Ishikawa (cell line): ENCODE data around the gene SEMA6D.

Source experiments
- CEBPB ChIP-seq: IDR thresholded peaks from 2 replicates; pipeline ENCODE4 v1.6.1; 2012
- CREB1 ChIP-seq: IDR thresholded peaks from 2 replicates; pipeline ENCODE4 v1.6.1; 2012; ENCODE audit warnings: low read depth
- EGR1 ChIP-seq: IDR thresholded peaks from 2 replicates; pipeline ENCODE4 v1.6.1; 2012
- EP300 ChIP-seq: IDR thresholded peaks from 2 replicates; pipeline ENCODE4 v1.6.1; 2012; ENCODE audit warnings: borderline replicate concordance
- FOXM1 ChIP-seq: IDR thresholded peaks from 2 replicates; pipeline ENCODE4 v1.6.1; 2012; ENCODE audit warnings: low read depth, borderline replicate concordance
- NFIC ChIP-seq: IDR thresholded peaks from 2 replicates; pipeline ENCODE4 v1.6.1; 2012
- RAD21 ChIP-seq: IDR thresholded peaks from 2 replicates; pipeline ENCODE4 v1.6.1; 2012; ENCODE audit warnings: low read depth
- TAF1 ChIP-seq: IDR thresholded peaks from 2 replicates; pipeline ENCODE4 v1.6.1; 2012; ENCODE audit warnings: low read depth, mild to moderate bottlenecking
- TCF12 ChIP-seq: IDR thresholded peaks from 2 replicates; pipeline ENCODE4 v1.6.1; 2012; ENCODE audit warnings: low read depth
- TEAD4 ChIP-seq: IDR thresholded peaks from 2 replicates; pipeline ENCODE4 v1.6.1; 2012
- YY1 ChIP-seq: IDR thresholded peaks from 2 replicates; pipeline ENCODE4 v1.6.1; 2012; ENCODE audit warnings: low read depth
- ZBTB7A ChIP-seq: IDR thresholded peaks from 2 replicates; pipeline ENCODE4 v1.6.1; 2012; ENCODE audit warnings: low read depth
- TF ChIP-seq, protein P1 (sequence below): IDR thresholded peaks from 2 replicates; pipeline ENCODE4 v1.6.1; 2012
- TF ChIP-seq, protein P2 (sequence below): IDR thresholded peaks from 2 replicates; pipeline ENCODE4 v1.6.1; 2012
- TF ChIP-seq, protein P3 (sequence below): IDR thresholded peaks from 2 replicates; pipeline ENCODE4 v1.6.1; 2012; ENCODE audit warnings: low read depth, mild to moderate bottlenecking

SEMA6D gene, protein sequence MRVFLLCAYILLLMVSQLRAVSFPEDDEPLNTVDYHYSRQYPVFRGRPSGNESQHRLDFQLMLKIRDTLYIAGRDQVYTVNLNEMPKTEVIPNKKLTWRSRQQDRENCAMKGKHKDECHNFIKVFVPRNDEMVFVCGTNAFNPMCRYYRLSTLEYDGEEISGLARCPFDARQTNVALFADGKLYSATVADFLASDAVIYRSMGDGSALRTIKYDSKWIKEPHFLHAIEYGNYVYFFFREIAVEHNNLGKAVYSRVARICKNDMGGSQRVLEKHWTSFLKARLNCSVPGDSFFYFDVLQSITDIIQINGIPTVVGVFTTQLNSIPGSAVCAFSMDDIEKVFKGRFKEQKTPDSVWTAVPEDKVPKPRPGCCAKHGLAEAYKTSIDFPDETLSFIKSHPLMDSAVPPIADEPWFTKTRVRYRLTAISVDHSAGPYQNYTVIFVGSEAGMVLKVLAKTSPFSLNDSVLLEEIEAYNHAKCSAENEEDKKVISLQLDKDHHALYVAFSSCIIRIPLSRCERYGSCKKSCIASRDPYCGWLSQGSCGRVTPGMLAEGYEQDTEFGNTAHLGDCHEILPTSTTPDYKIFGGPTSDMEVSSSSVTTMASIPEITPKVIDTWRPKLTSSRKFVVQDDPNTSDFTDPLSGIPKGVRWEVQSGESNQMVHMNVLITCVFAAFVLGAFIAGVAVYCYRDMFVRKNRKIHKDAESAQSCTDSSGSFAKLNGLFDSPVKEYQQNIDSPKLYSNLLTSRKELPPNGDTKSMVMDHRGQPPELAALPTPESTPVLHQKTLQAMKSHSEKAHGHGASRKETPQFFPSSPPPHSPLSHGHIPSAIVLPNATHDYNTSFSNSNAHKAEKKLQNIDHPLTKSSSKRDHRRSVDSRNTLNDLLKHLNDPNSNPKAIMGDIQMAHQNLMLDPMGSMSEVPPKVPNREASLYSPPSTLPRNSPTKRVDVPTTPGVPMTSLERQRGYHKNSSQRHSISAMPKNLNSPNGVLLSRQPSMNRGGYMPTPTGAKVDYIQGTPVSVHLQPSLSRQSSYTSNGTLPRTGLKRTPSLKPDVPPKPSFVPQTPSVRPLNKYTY

DNA sequence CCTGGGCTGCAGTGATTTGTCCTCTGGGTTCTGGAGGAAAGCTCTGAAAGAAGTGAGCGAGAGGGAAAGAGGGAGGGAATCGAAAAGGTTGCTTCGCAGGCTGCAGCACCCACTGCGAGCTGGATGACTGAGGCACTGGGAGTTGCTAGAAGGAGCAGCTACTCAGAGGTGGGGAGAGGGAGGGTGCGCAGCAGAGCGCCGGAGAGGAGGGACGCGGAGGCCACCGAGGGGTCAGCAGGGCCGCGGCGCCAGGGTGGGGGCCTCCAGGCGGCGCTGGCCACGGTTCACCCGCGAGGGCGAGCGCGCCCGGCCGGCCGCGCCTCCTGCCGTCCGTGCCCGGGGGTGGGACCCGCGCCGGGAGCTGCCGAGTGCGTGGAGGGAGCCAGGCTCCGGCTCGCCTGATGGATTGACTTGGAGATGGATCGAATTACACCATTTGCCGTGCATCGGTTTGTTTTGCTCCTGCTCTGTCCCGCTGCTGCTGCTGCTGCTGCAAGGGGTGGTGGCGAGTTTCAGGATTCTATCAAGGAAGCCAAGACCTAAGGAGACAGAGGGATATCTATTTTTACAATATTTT is at the start of gene SEMA6D:
Gene SEMA6D, plus strand, starts transcription at position 470 of the 577 bp plus-strand sequence. CDS start 42,294 bp downstream, outside the sequence.
- TF ChIP-seq TEAD4 (no peak), RAD21 (no peak), YY1 (no peak), TCF12 (no peak), EGR1 (no peak), NFIC (no peak), EP300 (no peak), CREB1 (no peak), CEBPB (no peak), ZBTB7A (no peak), TAF1 (no peak), FOXM1 (no peak)
- TF ChIP-seq, protein P1, sequence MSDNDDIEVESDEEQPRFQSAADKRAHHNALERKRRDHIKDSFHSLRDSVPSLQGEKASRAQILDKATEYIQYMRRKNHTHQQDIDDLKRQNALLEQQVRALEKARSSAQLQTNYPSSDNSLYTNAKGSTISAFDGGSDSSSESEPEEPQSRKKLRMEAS, result no peak; the same call in 1 of the 2 replicates
- TF ChIP-seq, protein P2, sequence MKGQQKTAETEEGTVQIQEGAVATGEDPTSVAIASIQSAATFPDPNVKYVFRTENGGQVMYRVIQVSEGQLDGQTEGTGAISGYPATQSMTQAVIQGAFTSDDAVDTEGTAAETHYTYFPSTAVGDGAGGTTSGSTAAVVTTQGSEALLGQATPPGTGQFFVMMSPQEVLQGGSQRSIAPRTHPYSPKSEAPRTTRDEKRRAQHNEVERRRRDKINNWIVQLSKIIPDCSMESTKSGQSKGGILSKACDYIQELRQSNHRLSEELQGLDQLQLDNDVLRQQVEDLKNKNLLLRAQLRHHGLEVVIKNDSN, result no peak
- TF ChIP-seq, protein P3, sequence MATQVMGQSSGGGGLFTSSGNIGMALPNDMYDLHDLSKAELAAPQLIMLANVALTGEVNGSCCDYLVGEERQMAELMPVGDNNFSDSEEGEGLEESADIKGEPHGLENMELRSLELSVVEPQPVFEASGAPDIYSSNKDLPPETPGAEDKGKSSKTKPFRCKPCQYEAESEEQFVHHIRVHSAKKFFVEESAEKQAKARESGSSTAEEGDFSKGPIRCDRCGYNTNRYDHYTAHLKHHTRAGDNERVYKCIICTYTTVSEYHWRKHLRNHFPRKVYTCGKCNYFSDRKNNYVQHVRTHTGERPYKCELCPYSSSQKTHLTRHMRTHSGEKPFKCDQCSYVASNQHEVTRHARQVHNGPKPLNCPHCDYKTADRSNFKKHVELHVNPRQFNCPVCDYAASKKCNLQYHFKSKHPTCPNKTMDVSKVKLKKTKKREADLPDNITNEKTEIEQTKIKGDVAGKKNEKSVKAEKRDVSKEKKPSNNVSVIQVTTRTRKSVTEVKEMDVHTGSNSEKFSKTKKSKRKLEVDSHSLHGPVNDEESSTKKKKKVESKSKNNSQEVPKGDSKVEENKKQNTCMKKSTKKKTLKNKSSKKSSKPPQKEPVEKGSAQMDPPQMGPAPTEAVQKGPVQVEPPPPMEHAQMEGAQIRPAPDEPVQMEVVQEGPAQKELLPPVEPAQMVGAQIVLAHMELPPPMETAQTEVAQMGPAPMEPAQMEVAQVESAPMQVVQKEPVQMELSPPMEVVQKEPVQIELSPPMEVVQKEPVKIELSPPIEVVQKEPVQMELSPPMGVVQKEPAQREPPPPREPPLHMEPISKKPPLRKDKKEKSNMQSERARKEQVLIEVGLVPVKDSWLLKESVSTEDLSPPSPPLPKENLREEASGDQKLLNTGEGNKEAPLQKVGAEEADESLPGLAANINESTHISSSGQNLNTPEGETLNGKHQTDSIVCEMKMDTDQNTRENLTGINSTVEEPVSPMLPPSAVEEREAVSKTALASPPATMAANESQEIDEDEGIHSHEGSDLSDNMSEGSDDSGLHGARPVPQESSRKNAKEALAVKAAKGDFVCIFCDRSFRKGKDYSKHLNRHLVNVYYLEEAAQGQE, result no peak

DNA sequence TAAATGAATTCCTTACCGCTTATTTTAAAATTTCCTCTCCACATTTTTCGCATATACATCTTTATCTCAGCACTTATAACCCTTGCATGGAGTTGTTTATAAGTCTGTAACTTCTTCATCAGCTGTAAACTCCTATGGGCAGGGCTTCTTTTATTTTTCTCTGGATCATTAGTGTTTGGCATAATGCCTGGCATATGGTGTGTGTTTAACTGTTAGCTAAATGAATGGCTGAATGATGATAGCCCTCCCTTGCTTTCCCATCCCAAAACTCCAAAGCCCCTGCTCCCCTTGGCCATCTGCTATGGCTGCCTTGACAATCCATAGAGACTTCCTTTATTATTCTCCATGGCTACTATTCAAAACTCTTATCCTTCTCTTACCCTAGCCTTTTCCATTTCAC is 48.1 kb upstream of the SEMA6D start:
- TF ChIP-seq ZBTB7A (no peak), NFIC (no peak), TEAD4 (no peak), RAD21 (no peak), YY1 (no peak), TAF1 (no peak), TCF12 (no peak), CEBPB (no peak), FOXM1 (no peak), EP300 (no peak), EGR1 (no peak), CREB1 (no peak)
- TF ChIP-seq, protein P3, result no peak
- TF ChIP-seq, protein P2, result no peak
- TF ChIP-seq, protein P1, result no peak

DNA sequence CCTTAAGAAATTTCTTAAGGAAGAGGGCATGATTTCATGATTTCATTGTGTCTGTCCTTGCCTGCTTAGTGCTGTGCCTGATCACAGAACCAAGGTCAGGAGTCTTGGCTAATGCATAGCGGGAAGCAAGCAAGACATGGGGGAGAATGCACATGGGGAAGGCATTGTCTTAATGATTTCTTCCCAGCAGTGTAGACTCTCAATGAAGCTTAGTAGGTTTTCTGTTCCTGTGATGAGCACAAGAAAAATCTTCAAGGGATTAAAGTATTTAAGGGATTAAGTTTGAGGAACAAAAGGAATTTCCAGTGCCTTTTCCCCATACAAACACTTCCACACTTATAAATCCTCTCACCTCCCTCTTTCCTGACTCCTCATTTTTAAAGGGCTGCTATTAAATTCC is 46.9 kb upstream of the SEMA6D start:
- TF ChIP-seq TCF12, result no peak
- no peak for TF ChIP-seq ZBTB7A
- TF ChIP-seq FOXM1, result no peak
- no peak for TF ChIP-seq RAD21
- TF ChIP-seq NFIC, result no peak
- TF ChIP-seq, protein P1, result no peak
- no peak for TF ChIP-seq CEBPB
- TF ChIP-seq TEAD4, result no peak
- TF ChIP-seq CREB1, result no peak
- no peak for TF ChIP-seq YY1
- no peak for TF ChIP-seq TAF1
- TF ChIP-seq EP300, result no peak
- TF ChIP-seq, protein P3, result no peak
- no peak for TF ChIP-seq EGR1
- TF ChIP-seq, protein P2, result no peak
